BJ (cell line): ENCODE measurements around the gene LMO2. TPM values are rescaled to one million over a fixed set of nuclear protein-coding genes. Genes with fewer than 3 reads are reported as not detected.

ENCODE experiments used
- CTCF ChIA-PET: fragments of 350-600 bp; formaldehyde crosslinking; extraction: SDS; loops from one replicate; lab custom pipeline; 2021; ENCODE audit warnings: antibody characterized with exemption, inconsistent platforms; lab: Yijun Ruan, JAX
- POLR2A ChIA-PET: fragments of 300-600 bp; sonication (Branson Sonifier 250); formaldehyde crosslinking; extraction: SDS; loops from one replicate; lab custom pipeline; 2021; ENCODE audit warnings: antibody characterized with exemption; lab: Charles Lee
- DNase-seq: peaks from one replicate; pipeline ENCODE4 v3.0.0-alpha.2; 2011; ENCODE audit warnings: low read depth
- H3K27me3 ChIP-seq: 2 replicates; pipeline ENCODE4 v1.6.0; 2011; ENCODE audit warnings: low read length; ENCODE audit not compliant: control insufficient read depth, insufficient read depth
- H3K36me3 ChIP-seq: 2 replicates; pipeline ENCODE4 v1.5.1; 2011; ENCODE audit warnings: low read length; ENCODE audit not compliant: control insufficient read depth, insufficient read depth
- H3K4me3 ChIP-seq: 2 replicates; pipeline ENCODE4 v1.5.1; 2011; ENCODE audit warnings: low read depth, mild to moderate bottlenecking, control low read depth, low read length
- polyA plus RNA-seq: library from polyadenylated mRNA; depleted of rRNA; stranded (reverse); fragments of >200 nt; gene quantifications from 2 replicates; pipeline ENCODE4 v1.2.3, GENCODE V29; 2011
- TF ChIP-seq, protein P1 (sequence below): IDR thresholded peaks from 2 replicates; pipeline ENCODE4 v1.5.1; 2011; ENCODE audit warnings: low read depth, mild to moderate bottlenecking, control low read depth, inconsistent platforms, low read length, moderate library complexity; ENCODE audit not compliant: insufficient read depth

LMO2 gene
- polyA plus RNA-seq, 1 experiment, result not detected

GRCh38 chr11:33880979-33881378, 10.9 kb downstream of the LMO2 start:
- Histone ChIP-seq H3K4me3 (no peak overlapping the region), H3K27me3 (peaks cover 6% of the 10 kb centered on the region; the same call in 1 of the 2 replicates), H3K36me3 (no peaks in the 10 kb centered on the region)
- ChIA-PET CTCF (interaction anchor here (1.5 kb wide), 1 partner anchor 9 kb away, joined by 6 read pairs; no protein-coding TSS in a partner anchor), POLR2A (no interaction called here)
- TF ChIP-seq, protein P1, sequence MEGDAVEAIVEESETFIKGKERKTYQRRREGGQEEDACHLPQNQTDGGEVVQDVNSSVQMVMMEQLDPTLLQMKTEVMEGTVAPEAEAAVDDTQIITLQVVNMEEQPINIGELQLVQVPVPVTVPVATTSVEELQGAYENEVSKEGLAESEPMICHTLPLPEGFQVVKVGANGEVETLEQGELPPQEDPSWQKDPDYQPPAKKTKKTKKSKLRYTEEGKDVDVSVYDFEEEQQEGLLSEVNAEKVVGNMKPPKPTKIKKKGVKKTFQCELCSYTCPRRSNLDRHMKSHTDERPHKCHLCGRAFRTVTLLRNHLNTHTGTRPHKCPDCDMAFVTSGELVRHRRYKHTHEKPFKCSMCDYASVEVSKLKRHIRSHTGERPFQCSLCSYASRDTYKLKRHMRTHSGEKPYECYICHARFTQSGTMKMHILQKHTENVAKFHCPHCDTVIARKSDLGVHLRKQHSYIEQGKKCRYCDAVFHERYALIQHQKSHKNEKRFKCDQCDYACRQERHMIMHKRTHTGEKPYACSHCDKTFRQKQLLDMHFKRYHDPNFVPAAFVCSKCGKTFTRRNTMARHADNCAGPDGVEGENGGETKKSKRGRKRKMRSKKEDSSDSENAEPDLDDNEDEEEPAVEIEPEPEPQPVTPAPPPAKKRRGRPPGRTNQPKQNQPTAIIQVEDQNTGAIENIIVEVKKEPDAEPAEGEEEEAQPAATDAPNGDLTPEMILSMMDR, result no peak
- DNase-seq, result no peak

DNA sequence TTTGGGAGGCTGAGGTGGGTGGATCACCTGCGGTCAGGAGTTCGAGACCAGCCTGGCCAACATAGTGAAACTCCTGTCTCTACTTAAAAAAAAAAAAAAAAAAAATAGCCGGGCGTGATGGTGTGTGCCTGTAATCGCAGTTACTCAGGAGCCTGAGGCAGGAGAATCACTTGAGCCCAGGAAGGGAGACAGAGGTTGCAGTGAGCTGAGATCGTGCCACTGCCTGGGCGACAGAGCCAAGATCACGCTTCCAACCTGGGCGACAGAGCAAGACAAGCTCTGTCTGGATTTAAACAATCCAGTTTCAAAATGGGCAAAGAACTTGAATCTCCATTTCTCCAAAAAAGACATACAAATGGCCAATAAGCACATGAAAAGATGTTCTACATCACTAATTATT, 12.5 kb downstream of the LMO2 start:
- ChIA-PET CTCF (interaction anchor here (1.0 kb wide), 1 partner anchor 21 kb away, joined by 4 read pairs; no protein-coding TSS in a partner anchor), POLR2A (no interaction called here)
- TF ChIP-seq, protein P1, result no peak
- Histone ChIP-seq H3K4me3 (no peak overlapping the region), H3K36me3 (no peaks in the 10 kb centered on the region), H3K27me3 (peaks cover 12% of the 10 kb centered on the region)
- DNase-seq, result no peak

- POLR2A ChIA-PET, result no interaction called here
- no peaks in the 10 kb centered on the region for H3K36me3 ChIP-seq
- CTCF ChIA-PET, result no interaction called here
- DNase-seq, result no peak
- no peak overlapping the region for H3K4me3 ChIP-seq
- TF ChIP-seq, protein P1, result no peak
- peaks cover 13% of the 10 kb centered on the region for H3K27me3 ChIP-seq
Observed at GRCh38 chr11:33877038-33877437, 14.8 kb downstream of the LMO2 start.

DNA sequence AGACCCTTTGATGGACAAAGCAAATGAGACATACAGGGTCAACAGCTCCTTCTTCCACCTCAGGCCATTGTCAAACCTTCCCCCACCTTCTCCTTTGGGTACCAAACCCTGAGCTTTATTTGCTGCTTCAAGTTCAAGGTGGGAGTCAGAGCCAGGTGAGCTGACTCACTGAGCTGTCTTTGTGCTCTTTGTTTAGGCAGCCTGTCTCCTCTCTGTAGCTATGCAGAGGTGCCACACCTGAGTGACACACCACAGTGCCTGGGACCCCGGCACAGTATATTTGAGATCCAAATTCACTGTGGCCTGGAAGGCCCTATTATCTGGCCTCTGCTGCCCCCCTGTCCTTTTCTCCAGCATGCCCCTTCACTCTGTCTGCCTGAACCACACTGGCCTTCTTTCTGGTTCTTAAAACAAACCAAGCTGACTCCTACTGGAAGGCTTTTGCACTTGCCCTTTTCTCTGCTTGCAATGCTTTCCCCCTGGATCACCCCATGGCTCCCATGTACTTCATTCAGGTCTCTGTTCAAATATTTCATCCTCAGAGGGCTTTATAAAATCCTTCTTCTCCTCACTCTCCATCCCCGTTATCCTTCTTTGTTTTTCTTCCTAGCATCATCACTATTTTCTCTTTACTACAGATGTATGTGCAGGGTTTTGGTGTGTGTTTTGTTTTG, 16.1 kb downstream of the LMO2 start:
- ChIA-PET POLR2A (no interaction called here), CTCF (interaction anchor here (1.3 kb wide), 1 partner anchor 121 kb away, joined by 3 read pairs; no protein-coding TSS in a partner anchor)
- H3K36me3 ChIP-seq, result no peaks in the 10 kb centered on the region
- peaks cover 18% of the 10 kb centered on the region for H3K27me3 ChIP-seq
- H3K4me3 ChIP-seq, result no peak overlapping the region
- DNase-seq, result no peak
- TF ChIP-seq, protein P1, result no peak

DNA sequence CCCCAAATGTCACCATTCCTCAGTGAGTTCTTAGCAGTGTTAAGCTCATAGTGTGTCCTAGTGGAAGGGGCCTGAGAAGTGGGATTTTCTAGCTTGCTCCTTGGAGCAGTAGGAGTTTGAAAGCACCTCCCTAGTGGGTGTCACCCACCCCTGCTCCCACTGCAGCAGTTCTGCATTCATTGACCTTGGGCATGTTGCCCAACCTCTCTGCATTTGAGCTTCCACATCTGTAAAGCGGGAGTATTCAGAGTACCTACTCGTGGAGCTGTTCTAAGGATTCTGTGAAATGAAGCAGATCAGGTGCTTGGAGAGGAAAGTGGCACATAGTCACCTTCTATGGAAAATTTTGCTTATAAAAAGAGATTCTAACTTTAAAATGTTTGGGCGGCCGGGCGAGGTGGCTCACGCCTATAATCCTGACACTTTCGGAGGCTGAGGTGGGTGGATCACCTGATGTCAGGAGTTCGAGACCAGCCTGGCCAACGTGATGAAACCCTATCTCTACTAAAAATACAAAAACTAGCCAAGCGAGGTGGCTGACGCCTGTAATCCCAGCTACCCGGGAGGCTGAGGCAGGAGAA, 16.9 kb downstream of the LMO2 start:
- peaks cover 24% of the 10 kb centered on the region for H3K27me3 ChIP-seq
- CTCF ChIA-PET, result interaction anchor here (1.3 kb wide), 1 partner anchor 121 kb away, joined by 3 read pairs; no protein-coding TSS in a partner anchor
- TF ChIP-seq, protein P1, result no peak

More for the DNA sequence above, 16.9 kb downstream of the LMO2 start:
- no peak for DNase-seq
- Histone ChIP-seq H3K4me3 (no peak overlapping the region), H3K36me3 (no peaks in the 10 kb centered on the region)
- POLR2A ChIA-PET, result no interaction called here
